ENCODE measurements around the gene EIF2A.

GRCh38 chr3:150515210-150515609 is 31.4 kb upstream of the EIF2A start:
- no peak for TF ChIP-seq CTCF (IDR thresholded peaks at IDR 0.05)
- TF ChIP-seq POLR2A (IDR thresholded peaks at IDR 0.05): no peak
